Endothelial cell of coronary artery (primary cell): ENCODE results near the gene JMJD1C. TPM values are rescaled to one million over a fixed set of nuclear protein-coding genes. Genes with fewer than 3 reads are reported as not detected.

Source experiments
- total RNA-seq: library from RNA; depleted of rRNA; stranded (reverse); fragments of >200 nt; gene quantifications from 2 replicates; pipeline ENCODE4 v1.2.3, GENCODE V29; 2014

JMJD1C gene, protein sequence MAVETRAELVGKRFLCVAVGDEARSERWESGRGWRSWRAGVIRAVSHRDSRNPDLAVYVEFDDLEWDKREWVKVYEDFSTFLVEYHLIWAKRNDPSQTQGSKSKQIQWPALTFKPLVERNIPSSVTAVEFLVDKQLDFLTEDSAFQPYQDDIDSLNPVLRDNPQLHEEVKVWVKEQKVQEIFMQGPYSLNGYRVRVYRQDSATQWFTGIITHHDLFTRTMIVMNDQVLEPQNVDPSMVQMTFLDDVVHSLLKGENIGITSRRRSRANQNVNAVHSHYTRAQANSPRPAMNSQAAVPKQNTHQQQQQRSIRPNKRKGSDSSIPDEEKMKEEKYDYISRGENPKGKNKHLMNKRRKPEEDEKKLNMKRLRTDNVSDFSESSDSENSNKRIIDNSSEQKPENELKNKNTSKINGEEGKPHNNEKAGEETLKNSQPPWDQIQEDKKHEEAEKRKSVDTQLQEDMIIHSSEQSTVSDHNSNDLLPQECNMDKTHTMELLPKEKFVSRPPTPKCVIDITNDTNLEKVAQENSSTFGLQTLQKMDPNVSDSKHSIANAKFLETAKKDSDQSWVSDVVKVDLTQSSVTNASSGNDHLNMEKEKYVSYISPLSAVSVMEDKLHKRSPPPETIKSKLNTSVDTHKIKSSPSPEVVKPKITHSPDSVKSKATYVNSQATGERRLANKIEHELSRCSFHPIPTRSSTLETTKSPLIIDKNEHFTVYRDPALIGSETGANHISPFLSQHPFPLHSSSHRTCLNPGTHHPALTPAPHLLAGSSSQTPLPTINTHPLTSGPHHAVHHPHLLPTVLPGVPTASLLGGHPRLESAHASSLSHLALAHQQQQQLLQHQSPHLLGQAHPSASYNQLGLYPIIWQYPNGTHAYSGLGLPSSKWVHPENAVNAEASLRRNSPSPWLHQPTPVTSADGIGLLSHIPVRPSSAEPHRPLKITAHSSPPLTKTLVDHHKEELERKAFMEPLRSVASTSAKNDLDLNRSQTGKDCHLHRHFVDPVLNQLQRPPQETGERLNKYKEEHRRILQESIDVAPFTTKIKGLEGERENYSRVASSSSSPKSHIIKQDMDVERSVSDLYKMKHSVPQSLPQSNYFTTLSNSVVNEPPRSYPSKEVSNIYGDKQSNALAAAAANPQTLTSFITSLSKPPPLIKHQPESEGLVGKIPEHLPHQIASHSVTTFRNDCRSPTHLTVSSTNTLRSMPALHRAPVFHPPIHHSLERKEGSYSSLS (N-terminal part only)
- total RNA-seq, result 78.2 and 82.7 TPM in 2 replicates

GRCh38 chr10:63465293-63466143 is at the start of gene JMJD1C:
TSS of gene JMJD1C (minus strand) at chr10:63465977. CDS start at chr10:63465662, 315 bp downstream.

DNA sequence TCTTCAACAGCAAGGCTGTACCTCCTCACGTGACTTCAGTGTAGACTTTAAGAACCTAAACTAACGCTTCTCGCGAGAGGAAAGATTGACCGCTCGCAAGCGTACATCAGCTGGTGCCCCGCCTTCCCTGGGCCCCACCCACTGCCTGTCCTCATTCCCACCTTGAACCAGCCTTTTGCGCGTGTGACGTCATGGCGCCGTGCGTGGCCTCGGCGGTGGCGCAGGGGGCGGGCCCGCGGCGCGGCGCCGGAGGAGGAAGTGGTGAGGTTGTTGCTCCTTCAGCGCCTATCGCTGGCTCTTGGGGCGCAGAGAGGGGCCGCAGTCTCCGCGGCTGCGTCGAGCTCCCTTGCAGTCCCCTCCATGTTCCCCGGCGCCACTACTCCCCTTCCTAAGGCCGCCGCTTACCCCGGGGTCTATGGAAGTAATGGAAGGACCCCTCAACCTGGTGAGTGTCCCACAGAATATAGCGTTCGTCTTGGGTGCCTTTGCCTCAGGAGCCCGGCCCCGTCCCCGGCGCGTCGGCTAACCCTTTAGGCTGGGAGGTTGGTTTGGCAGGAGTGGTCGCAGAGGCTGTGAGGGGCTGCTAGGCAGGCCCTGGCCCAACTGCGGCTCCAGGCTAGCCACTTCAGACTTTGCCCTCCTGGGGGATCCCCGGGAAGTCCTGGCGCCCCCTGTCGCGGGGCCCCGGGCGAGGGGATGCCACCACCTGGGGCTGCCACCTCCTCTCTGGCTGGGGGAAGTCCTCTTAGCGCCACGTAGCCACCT is 332.5 kb downstream of the JMJD1C start, which contains the start of gene NRBF2:
Gene NRBF2, plus strand, starts transcription at position 273 of the 765 bp plus-strand sequence. Its CDS starts 143 bp downstream, at position 416.

Other genes with a start within 250 kb of the JMJD1C start
- gene REEP3, start 55.4 kb upstream of the JMJD1C start, total RNA-seq, result 33.6 and 59.6 TPM in 2 replicates